ENCODE data around the gene LRRC4. TPM values are rescaled to one million over a fixed set of nuclear protein-coding genes. Genes with fewer than 3 reads are reported as not detected.

LRRC4 gene
- total RNA-seq, 1 donor from 2014 or later: 0.32 TPM

- DNase-seq (ENCODE audit: low spot score): no peak
- H3K9me3 Mint-ChIP-seq (ENCODE audit: low read depth): no peaks in the 10 kb centered on the region
- no peak for TF ChIP-seq CTCF (IDR thresholded peaks at IDR 0.05)
Measured at GRCh38 chr7:128022631-128023532, 8.4 kb downstream of the LRRC4 start.

GRCh38 chr7:128021366-128021765 is 9.9 kb downstream of the LRRC4 start:
- H3K4me1 Mint-ChIP-seq (ENCODE audit: low read depth): peaks cover 54% of the 10 kb centered on the region
- H3K4me3 Mint-ChIP-seq (ENCODE audit: unreplicated experiment): no peak overlapping the region
- H3K9me3 Mint-ChIP-seq (ENCODE audit: low read depth): no peaks in the 10 kb centered on the region
- no peaks in the 10 kb centered on the region for H3K27me3 Mint-ChIP-seq (ENCODE audit: low read depth)
- peaks cover 7% of the 10 kb centered on the region for H3K36me3 Mint-ChIP-seq (ENCODE audit: low read depth)
- no peak for TF ChIP-seq CTCF (IDR thresholded peaks at IDR 0.05)
- H3K27ac Mint-ChIP-seq (ENCODE audit: unreplicated experiment): no peak overlapping the region
- DNase-seq (ENCODE audit: low spot score): no peak

More at GRCh38 chr7:128022631-128023532, 8.4 kb downstream of the LRRC4 start:
- Mint-ChIP-seq H3K4me1 (ENCODE audit: low read depth) (peaks cover 49% of the 10 kb centered on the region), H3K36me3 (ENCODE audit: low read depth) (peaks cover 7% of the 10 kb centered on the region), H3K27me3 (ENCODE audit: low read depth) (no peaks in the 10 kb centered on the region), H3K27ac (ENCODE audit: unreplicated experiment) (peak overlapping the region; percentile 80), H3K4me3 (ENCODE audit: unreplicated experiment) (no peak overlapping the region)

DNA sequence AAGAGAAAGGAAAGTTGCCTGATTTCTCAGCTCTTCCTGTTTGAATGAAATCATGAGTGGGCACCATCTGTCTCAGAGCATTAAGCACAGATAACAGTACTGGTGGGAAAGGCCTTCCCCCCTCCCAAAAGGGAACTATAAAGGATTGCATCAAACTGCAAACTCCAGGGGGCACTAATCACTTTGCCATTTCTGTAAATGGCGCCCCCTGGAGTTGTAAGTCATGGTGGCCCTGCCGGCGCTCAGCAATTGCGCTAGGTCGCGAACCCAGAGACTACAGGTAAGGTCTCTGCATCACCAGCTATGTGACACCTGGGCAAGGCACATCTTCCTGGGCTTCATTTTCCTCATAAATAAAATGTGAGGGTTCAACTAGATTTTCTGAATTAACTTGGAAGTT is 11.1 kb downstream of the LRRC4 start:
- Mint-ChIP-seq H3K27me3 (ENCODE audit: low read depth) (no peaks in the 10 kb centered on the region), H3K27ac (ENCODE audit: unreplicated experiment) (no peak overlapping the region), H3K36me3 (ENCODE audit: low read depth) (peaks cover 7% of the 10 kb centered on the region), H3K9me3 (ENCODE audit: low read depth) (no peaks in the 10 kb centered on the region), H3K4me1 (ENCODE audit: low read depth) (peaks cover 43% of the 10 kb centered on the region), H3K4me3 (ENCODE audit: unreplicated experiment) (no peak overlapping the region)
- peak; percentile 61 for TF ChIP-seq CTCF (IDR thresholded peaks at IDR 0.05)
- DNase-seq (ENCODE audit: low spot score): no peak

- Mint-ChIP-seq H3K27ac (ENCODE audit: unreplicated experiment) (no peak overlapping the region), H3K27me3 (ENCODE audit: low read depth) (no peaks in the 10 kb centered on the region)
Measured at GRCh38 chr7:128019288-128019687, 11.9 kb downstream of the LRRC4 start.

More at GRCh38 chr7:128019288-128019687, 11.9 kb downstream of the LRRC4 start:
- no peak overlapping the region for H3K4me3 Mint-ChIP-seq (ENCODE audit: unreplicated experiment)
- H3K9me3 Mint-ChIP-seq (ENCODE audit: low read depth): no peaks in the 10 kb centered on the region
- DNase-seq (ENCODE audit: low spot score): no peak
- H3K4me1 Mint-ChIP-seq (ENCODE audit: low read depth): peaks cover 43% of the 10 kb centered on the region
- TF ChIP-seq CTCF (IDR thresholded peaks at IDR 0.05): no peak
- peaks cover 7% of the 10 kb centered on the region for H3K36me3 Mint-ChIP-seq (ENCODE audit: low read depth)
